Transverse colon (tissue), 4 donors: ENCODE measurements around the gene OBSCN. TPM values are rescaled to one million over a fixed set of nuclear protein-coding genes. Genes with fewer than 3 reads are reported as not detected.

Experiments
- DNase-seq: peaks from one replicate; pipeline ENCODE4 v3.0.0-alpha.2; 2019
- H3K27ac ChIP-seq, 4 donors: fragments of 200-600 bp; sonication (generic); 2 replicates each; pipeline ENCODE4 v1.5.1; 2016 to 2018; ENCODE audit warnings: inconsistent platforms in 4 of 4
- H3K27me3 ChIP-seq: fragments of 200-600 bp; sonication (generic); 2 replicates; pipeline ENCODE4 v1.5.1; 2017; ENCODE audit warnings: inconsistent platforms
- H3K36me3 ChIP-seq, 4 donors: fragments of 200-600 bp; sonication (generic); 2 replicates each; pipeline ENCODE4 v1.5.1; 2017 to 2019; ENCODE audit warnings: inconsistent platforms in 4 of 4
- H3K4me1 ChIP-seq, 4 donors: fragments of 200-600 bp; sonication (generic); 2 replicates each; pipeline ENCODE4 v1.5.1; 2017 to 2020; ENCODE audit warnings: inconsistent platforms in 4 of 4
- H3K4me3 ChIP-seq, 4 donors: fragments of 200-600 bp; sonication (generic); 1 replicate in 1 of 4; 2 replicates in 3 of 4; pipeline versions ENCODE4 v1.5.1 to v1.6.1; 2017 to 2019; ENCODE audit warnings: inconsistent platforms in 4 of 4
- H3K9me3 ChIP-seq, 2 donors: fragments of 200-600 bp; sonication (generic); 2 replicates each; pipeline ENCODE4 v1.5.1; 2017 to 2019; ENCODE audit warnings: inconsistent platforms in 2 of 2
- EP300 ChIP-seq: sonication (generic); formaldehyde crosslinking; IDR thresholded peaks from one replicate; pipeline ENCODE4 v1.6.1; 2017; ENCODE audit warnings: antibody characterized with exemption, low read depth
- POLR2A ChIP-seq: fragments of 450-650 bp; IDR thresholded peaks from one replicate; pipeline ENCODE4 v1.6.1; 2016; ENCODE audit warnings: antibody characterized with exemption, mild to moderate bottlenecking, moderate library complexity
- POLR2AphosphoS5 ChIP-seq, 3 donors: sonication (generic); formaldehyde crosslinking; IDR thresholded peaks; one replicate each; pipeline ENCODE4 v1.6.1; 2016; ENCODE audit warnings: antibody characterized with exemption in 3 of 3
- WGBS, 2 donors: methylation state at CpG; one replicate each; pipeline ENCODE4 v1.1.5; 2018; ENCODE audit warnings: low coverage in 1 of 2; 5-methylcytosine and 5-hydroxymethylcytosine counted together
- in situ Hi-C, 4 donors: fragments of 200-750 bp; cut with MboI; loops; one replicate each; pipeline versions ENCODE4 v1.15.0 to v1.15.1; 2017; ENCODE audit warnings: low sequenced_read_pairs in 3 of 4, low pct_ligation_motif_present in 1 of 4, low pct_unique_long_range_greater_than_20kb in 1 of 4
- intact Hi-C: fragments of 100-400 bp; cut with DNase I; formaldehyde crosslinking; loops from one replicate; pipeline ENCODE4 v1.15.1; 2023; ENCODE audit warnings: low total_unique reads
- total RNA-seq, 4 donors: library from RNA; depleted of rRNA; stranded (reverse); fragments of >200 nt; gene quantifications; one replicate each; pipeline ENCODE4 v1.1.0, GENCODE V29; 2016
- TF ChIP-seq, protein P1 (sequence below), 5 experiments: fragments of 200-600 bp in 3 of 5; fragments of 450-650 bp in 2 of 5; sonication (generic) in 3 of 5; IDR thresholded peaks; 1 replicate in 2 of 5; 2 replicates in 3 of 5; pipeline ENCODE4 v1.5.1; 2016 to 2017; ENCODE audit warnings: antibody characterized with exemption in 5 of 5, inconsistent platforms in 3 of 5, mild to moderate bottlenecking in 2 of 5, moderate library complexity in 1 of 5

The OBSCN gene
- total RNA-seq, 4 donors from 2014 or later: 11.9 to 21.7 (median 15.8) TPM

DNA sequence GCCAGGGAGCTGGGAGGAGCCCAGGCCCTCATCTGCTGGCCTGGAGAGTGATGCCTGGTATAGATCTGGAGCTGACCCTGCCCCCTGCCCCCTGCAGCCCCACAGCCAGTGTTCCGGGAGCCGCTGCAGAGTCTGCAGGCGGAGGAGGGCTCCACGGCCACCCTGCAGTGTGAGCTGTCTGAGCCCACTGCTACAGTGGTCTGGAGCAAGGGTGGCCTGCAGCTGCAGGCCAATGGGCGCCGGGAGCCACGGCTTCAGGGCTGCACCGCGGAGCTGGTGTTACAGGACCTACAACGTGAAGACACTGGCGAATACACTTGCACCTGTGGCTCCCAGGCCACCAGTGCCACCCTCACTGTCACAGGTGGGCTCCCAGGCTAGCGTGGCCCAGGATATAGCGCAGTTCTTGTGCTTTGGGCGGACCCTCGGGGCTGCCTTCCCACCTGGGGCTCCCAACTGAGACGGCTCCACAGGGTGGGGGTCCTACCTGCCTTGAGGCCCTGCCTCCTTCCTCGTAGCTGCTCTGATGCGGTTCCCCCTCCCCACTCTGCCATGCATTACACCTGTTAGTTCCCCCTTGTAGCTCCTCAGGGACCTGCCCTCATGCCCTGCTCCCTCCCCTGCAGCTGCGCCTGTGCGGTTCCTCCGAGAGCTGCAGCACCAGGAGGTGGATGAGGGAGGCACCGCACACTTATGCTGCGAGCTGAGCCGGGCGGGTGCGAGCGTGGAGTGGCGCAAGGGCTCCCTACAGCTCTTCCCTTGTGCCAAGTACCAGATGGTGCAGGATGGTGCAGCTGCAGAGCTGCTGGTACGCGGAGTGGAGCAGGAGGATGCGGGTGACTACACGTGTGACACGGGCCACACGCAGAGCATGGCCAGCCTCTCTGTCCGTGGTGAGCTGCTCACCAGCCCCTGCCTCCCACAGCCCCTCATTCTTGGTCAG, 98.7 kb downstream of the OBSCN start:
- DNase-seq: no peak
- 78% methylated on average over 35 of the region's 35 CpGs; no CpG with 5 or more reads in 1 of the 2 donors for WGBS, 2 donors
- in situ Hi-C loops: no loop called here

DNA sequence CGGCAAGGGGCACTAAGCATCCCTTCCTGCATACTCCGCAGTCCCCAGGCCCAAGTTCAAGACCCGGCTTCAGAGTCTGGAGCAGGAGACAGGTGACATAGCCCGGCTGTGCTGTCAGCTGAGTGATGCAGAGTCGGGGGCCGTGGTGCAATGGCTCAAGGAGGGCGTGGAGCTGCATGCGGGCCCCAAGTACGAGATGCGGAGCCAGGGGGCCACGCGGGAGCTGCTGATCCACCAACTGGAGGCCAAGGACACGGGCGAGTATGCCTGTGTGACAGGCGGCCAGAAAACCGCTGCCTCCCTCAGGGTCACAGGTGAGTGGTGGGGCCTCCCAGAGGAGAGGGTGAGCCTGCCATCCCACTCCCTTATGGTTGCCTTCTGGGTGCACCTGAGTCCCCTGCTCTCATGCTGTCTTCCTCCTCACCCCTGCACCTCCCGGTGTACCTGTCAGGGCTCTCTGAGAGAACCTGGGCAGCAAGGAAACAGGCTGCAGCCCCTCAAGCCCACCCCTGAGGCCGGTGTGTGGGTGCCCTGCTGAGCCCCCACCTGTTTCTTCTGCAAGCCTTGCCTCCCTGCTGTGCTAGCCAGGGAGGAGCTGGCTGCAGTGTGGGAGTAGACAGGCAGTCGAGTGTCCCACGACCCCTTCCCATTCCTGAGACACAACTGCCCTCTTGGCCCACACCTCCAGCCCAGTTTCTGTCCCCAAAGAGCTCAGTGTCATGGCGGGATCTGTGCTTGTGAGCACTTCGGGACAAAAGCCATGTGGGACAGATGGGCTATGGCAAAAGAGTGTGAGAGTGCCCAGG, 99.6 kb downstream of the OBSCN start:
- H3K36me3 ChIP-seq: no peaks in the 10 kb centered on the region
- no peaks in the 10 kb centered on the region for H3K27me3 ChIP-seq
- peaks cover under 1 to 6% of the 10 kb centered on the region in 2 donors for H3K9me3 ChIP-seq
- 76 to 80% methylated on average over 1 to 22 of the region's 22 CpGs for WGBS, 2 donors
- intact Hi-C loops (no loop called here), in situ Hi-C loops (no loop called here)
- no peak for TF ChIP-seq POLR2A
- no peak for TF ChIP-seq POLR2AphosphoS5 (IDR thresholded peaks at IDR 0.05)
- TF ChIP-seq, protein P1, sequence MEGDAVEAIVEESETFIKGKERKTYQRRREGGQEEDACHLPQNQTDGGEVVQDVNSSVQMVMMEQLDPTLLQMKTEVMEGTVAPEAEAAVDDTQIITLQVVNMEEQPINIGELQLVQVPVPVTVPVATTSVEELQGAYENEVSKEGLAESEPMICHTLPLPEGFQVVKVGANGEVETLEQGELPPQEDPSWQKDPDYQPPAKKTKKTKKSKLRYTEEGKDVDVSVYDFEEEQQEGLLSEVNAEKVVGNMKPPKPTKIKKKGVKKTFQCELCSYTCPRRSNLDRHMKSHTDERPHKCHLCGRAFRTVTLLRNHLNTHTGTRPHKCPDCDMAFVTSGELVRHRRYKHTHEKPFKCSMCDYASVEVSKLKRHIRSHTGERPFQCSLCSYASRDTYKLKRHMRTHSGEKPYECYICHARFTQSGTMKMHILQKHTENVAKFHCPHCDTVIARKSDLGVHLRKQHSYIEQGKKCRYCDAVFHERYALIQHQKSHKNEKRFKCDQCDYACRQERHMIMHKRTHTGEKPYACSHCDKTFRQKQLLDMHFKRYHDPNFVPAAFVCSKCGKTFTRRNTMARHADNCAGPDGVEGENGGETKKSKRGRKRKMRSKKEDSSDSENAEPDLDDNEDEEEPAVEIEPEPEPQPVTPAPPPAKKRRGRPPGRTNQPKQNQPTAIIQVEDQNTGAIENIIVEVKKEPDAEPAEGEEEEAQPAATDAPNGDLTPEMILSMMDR (IDR thresholded peaks at IDR 0.05): no peak
- TF ChIP-seq EP300: no peak
- no peaks in the 10 kb centered on the region for H3K4me1 ChIP-seq
- DNase-seq: no peak
- no peak overlapping the region for H3K4me3 ChIP-seq
- no peak overlapping the region for H3K27ac ChIP-seq

More for the DNA sequence above, 98.7 kb downstream of the OBSCN start:
- Histone ChIP-seq H3K27ac (no peak overlapping the region), H3K4me1 (no peaks in the 10 kb centered on the region), H3K9me3 (peaks cover 9 to 15% of the 10 kb centered on the region in 2 donors), H3K36me3 (no peaks in the 10 kb centered on the region), H3K27me3 (no peaks in the 10 kb centered on the region), H3K4me3 (no peak overlapping the region)
- intact Hi-C loops: no loop called here
- TF ChIP-seq EP300 (no peak), POLR2AphosphoS5 (IDR thresholded peaks at IDR 0.05) (no peak), POLR2A (no peak)
- TF ChIP-seq, protein P1 (IDR thresholded peaks at IDR 0.05): no peak

DNA sequence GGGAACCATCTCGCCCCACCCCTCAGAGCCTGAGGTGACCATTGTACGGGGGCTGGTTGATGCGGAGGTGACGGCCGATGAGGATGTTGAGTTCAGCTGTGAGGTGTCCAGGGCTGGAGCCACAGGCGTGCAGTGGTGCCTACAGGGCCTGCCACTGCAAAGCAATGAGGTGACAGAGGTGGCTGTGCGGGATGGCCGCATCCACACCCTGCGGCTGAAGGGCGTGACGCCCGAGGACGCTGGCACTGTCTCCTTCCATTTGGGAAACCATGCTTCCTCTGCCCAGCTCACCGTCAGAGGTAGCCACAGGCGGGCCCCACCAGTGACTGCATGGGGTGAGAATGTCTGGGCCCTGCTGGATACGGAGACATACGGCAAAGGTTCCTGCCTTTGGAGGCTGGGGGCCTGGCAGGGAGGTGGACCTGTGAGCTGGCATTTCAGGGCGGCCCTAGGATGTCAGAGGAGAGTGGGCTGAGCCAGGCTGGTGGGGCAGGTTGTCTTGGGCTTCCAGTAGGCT, 100.3 kb downstream of the OBSCN start:
- no peak for DNase-seq
- H3K27me3 ChIP-seq: no peaks in the 10 kb centered on the region
- H3K36me3 ChIP-seq: no peaks in the 10 kb centered on the region
- H3K9me3 ChIP-seq: no peaks in the 10 kb centered on the region
- intact Hi-C loops (no loop called here), in situ Hi-C loops (no loop called here)
- H3K4me1 ChIP-seq: no peaks in the 10 kb centered on the region
- WGBS, 2 donors: 88% methylated on average over 18 of the region's 18 CpGs; no CpG with 5 or more reads in 1 of the 2 donors
- no peak for TF ChIP-seq POLR2AphosphoS5 (IDR thresholded peaks at IDR 0.05)
- no peak for TF ChIP-seq POLR2A
- TF ChIP-seq EP300: no peak
- no peak overlapping the region for H3K4me3 ChIP-seq
- no peak overlapping the region for H3K27ac ChIP-seq

DNA sequence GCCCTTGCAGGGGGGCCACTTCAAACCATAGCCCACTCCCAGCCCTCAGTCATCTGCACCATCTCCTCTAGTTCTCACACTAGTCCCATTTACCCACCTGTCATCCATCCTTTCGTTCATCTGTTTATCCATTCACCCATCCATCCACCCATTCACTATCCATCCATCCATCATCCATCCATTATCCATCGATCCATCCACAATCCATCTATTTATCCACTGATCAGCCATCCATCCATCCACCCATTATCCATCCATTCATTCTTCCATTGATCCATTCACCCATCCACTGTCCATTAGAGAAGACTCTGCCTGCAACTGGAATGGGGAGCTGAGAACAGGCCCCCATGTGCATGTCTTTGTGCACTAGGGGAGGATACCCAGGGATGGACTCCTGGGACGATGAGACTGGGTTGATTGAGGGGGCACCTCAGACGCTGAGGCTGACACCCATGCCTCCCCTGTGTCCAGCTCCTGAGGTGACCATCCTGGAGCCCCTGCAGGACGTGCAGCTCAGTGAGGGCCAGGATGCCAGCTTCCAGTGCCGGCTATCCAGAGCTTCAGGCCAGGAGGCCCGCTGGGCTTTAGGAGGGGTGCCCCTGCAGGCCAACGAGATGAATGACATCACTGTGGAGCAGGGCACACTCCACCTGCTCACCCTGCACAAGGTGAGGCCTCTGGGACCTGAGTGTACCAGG, 100.9 kb downstream of the OBSCN start:
- Histone ChIP-seq H3K27ac (no peak overlapping the region), H3K4me1 (no peaks in the 10 kb centered on the region), H3K27me3 (no peaks in the 10 kb centered on the region), H3K9me3 (no peaks in the 10 kb centered on the region), H3K4me3 (no peak overlapping the region), H3K36me3 (no peaks in the 10 kb centered on the region)
- 81 to 90% methylated on average over 2 to 4 of the region's 8 CpGs for WGBS, 2 donors
- TF ChIP-seq POLR2A: no peak
- TF ChIP-seq, protein P1 (IDR thresholded peaks at IDR 0.05): no peak
- no peak for TF ChIP-seq POLR2AphosphoS5 (IDR thresholded peaks at IDR 0.05)
- TF ChIP-seq EP300: no peak
- DNase-seq: no peak
- in situ Hi-C loops (no loop called here), intact Hi-C loops (no loop called here)
